ENCODE results near the gene AKAP17A. TPM values are rescaled to one million over a fixed set of nuclear protein-coding genes. Genes with fewer than 3 reads are reported as not detected.
"Not testable (repeated sequence)": the region's sequence is repeated elsewhere in the genome, so short reads cannot be mapped to it uniquely, and the experiment has no call there.

Gene AKAP17A
- total and polyA plus RNA-seq, 9 of the 15 experiments (the other 6 are each of a cell fraction or from before 2014, with no cell fraction given), result 1.2 to 29.5 (median 8.2) TPM

GRCh38 chrX:1564077-1564476 is 27.3 kb upstream of the AKAP17A start:
- FAIRE-seq; POLR2A ChIA-PET; H3K9me3 ChIP-seq (replicated peaks; ENCODE audit: control insufficient read depth, insufficient read depth, low read depth, low read length); H3K79me2 ChIP-seq (ENCODE audit: control insufficient read depth, insufficient read depth, low read length); H3K4me1 ChIP-seq (replicated peaks in 1 of 2; ENCODE audit: control insufficient read depth in 2 of 2, insufficient read depth in 2 of 2, low read length in 2 of 2); H4K20me1 ChIP-seq (replicated peaks; ENCODE audit: control insufficient read depth, insufficient read depth, low read length); H3K9me1 ChIP-seq (ENCODE audit: control insufficient read depth, insufficient read depth, low read length); in situ Hi-C loops (cut with MboI); CTCF ChIA-PET (ENCODE audit: low intra/inter-chr PET ratio); H3K27ac ChIP-seq (ENCODE audit: extremely low read depth, low read depth, low read length); DNase-seq (ENCODE audit: extremely low read depth in 1 of 4, low spot score in 3 of 4); H2AFZ ChIP-seq (ENCODE audit: low read depth, low read length); intact Hi-C loops (cut with micrococcal nuclease); H3K27me3 ChIP-seq (ENCODE audit: control insufficient read depth in 2 of 2, insufficient read depth in 2 of 2, low read length in 2 of 2); BruUV-seq (replicated peaks); ATAC-seq; H3K4me2 ChIP-seq (ENCODE audit: insufficient read depth, low read length); H3K36me3 ChIP-seq (ENCODE audit: control insufficient read depth, insufficient read depth, low read length); H3K4me3 ChIP-seq; H3K9ac ChIP-seq (ENCODE audit: insufficient read depth in 1 of 2, low read depth in 2 of 2, low read length in 2 of 2): not testable (repeated sequence)
- TF ChIP-seq ZNF146 (CRISPR knock-in tag; IDR thresholded peaks at IDR 0.05; ENCODE audit: unreplicated experiment), result peak; percentile 79
- WGBS (ENCODE audit: insufficient coverage, low coverage, missing lambda C conversion rate), result 3% methylated on average over 4 of the region's 7 CpGs

GRCh38 chrX:1564750-1565683 is 26.4 kb upstream of the AKAP17A start:
- POLR2A ChIA-PET, result no interaction called here
- no peak overlapping the region for H3K27ac ChIP-seq (ENCODE audit: extremely low read depth, low read depth, low read length)
- no peak overlapping the region for H3K4me3 ChIP-seq
- no peak overlapping the region for H3K4me2 ChIP-seq (ENCODE audit: insufficient read depth, low read length)
- H4K20me1 ChIP-seq (replicated peaks; ENCODE audit: control insufficient read depth, insufficient read depth, low read length), result no peaks in the 10 kb centered on the region
- 1% methylated on average over 10 of the region's 10 CpGs for WGBS (ENCODE audit: insufficient coverage, low coverage, missing lambda C conversion rate)
- H3K9me1 ChIP-seq (ENCODE audit: control insufficient read depth, insufficient read depth, low read length), result no peaks in the 10 kb centered on the region
- H3K79me2 ChIP-seq (ENCODE audit: control insufficient read depth, insufficient read depth, low read length), result no peaks in the 10 kb centered on the region
- CTCF ChIA-PET (ENCODE audit: low intra/inter-chr PET ratio), result no interaction called here
- intact Hi-C loops (cut with micrococcal nuclease) (no loop called here), in situ Hi-C loops (cut with MboI) (no loop called here)
- no TSS peak for BruUV-seq (replicated peaks)
- H3K4me1 ChIP-seq (replicated peaks in 1 of 2; ENCODE audit: control insufficient read depth in 2 of 2, insufficient read depth in 2 of 2, low read length in 2 of 2), result no peaks in the 10 kb centered on the region
- FAIRE-seq (no peak), ATAC-seq (no peak), DNase-seq (ENCODE audit: extremely low read depth in 1 of 4, low spot score in 3 of 4) (no peak)
- no peak overlapping the region for H3K9ac ChIP-seq (ENCODE audit: insufficient read depth in 1 of 2, low read depth in 2 of 2, low read length in 2 of 2)
- H3K36me3 ChIP-seq (ENCODE audit: control insufficient read depth, insufficient read depth, low read length), result no peaks in the 10 kb centered on the region
- H3K27me3 ChIP-seq (ENCODE audit: control insufficient read depth in 2 of 2, insufficient read depth in 2 of 2, low read length in 2 of 2), result peaks cover 0 to 6% of the 10 kb centered on the region in 2 experiments; a peak in 1 of 5 replicates
- H2AFZ ChIP-seq (ENCODE audit: low read depth, low read length), result no peak overlapping the region
- H3K9me3 ChIP-seq (replicated peaks; ENCODE audit: control insufficient read depth, insufficient read depth, low read depth, low read length), result no peaks in the 10 kb centered on the region
- TF ChIP-seq E2F4 (CRISPR knock-in tag; IDR thresholded peaks at IDR 0.05; ENCODE audit: low read depth) (no peak), HNRNPL (IDR thresholded peaks at IDR 0.05; ENCODE audit: low read depth, low read length) (no peak), MEIS2 (IDR thresholded peaks at IDR 0.05; ENCODE audit: partially characterized antibody) (no peak), ZNF12 (CRISPR knock-in tag; IDR thresholded peaks at IDR 0.05) (no peak), TBL1XR1 (IDR thresholded peaks at IDR 0.05; ENCODE audit: low read length in 2 of 2) (no peak), E2F5 (CRISPR knock-in tag; IDR thresholded peaks at IDR 0.05) (no peak), ESRRA (IDR thresholded peaks at IDR 0.05; ENCODE audit: borderline replicate concordance, low read depth) (no peak), HEY1 (CRISPR knock-in tag; IDR thresholded peaks at IDR 0.05; ENCODE audit: borderline replicate concordance) (no peak), RFX5 (IDR thresholded peaks at IDR 0.05; ENCODE audit: low read depth, low read length) (no peak), PKNOX1 (IDR thresholded peaks at IDR 0.05) (peak; percentile 70; the same call in 1 of the 2 replicates), HIVEP1 (CRISPR knock-in tag; IDR thresholded peaks at IDR 0.05) (no peak)
